GM19035 (cell line): ENCODE results near the gene HSPB7.
A peak's percentile ranks its signal among the peaks of the same experiment; 100 is the strongest.
"Not testable (repeated sequence)": the region's sequence is repeated elsewhere in the genome, so short reads cannot be mapped to it uniquely, and the experiment has no call there.

Experiments
- ATAC-seq: cut with Tn5 transposase; IDR thresholded peaks from one replicate; pipeline ENCODE4 v1.9.1; 2021; ENCODE audit not compliant: unreplicated experiment

Gene HSPB7

DNA sequence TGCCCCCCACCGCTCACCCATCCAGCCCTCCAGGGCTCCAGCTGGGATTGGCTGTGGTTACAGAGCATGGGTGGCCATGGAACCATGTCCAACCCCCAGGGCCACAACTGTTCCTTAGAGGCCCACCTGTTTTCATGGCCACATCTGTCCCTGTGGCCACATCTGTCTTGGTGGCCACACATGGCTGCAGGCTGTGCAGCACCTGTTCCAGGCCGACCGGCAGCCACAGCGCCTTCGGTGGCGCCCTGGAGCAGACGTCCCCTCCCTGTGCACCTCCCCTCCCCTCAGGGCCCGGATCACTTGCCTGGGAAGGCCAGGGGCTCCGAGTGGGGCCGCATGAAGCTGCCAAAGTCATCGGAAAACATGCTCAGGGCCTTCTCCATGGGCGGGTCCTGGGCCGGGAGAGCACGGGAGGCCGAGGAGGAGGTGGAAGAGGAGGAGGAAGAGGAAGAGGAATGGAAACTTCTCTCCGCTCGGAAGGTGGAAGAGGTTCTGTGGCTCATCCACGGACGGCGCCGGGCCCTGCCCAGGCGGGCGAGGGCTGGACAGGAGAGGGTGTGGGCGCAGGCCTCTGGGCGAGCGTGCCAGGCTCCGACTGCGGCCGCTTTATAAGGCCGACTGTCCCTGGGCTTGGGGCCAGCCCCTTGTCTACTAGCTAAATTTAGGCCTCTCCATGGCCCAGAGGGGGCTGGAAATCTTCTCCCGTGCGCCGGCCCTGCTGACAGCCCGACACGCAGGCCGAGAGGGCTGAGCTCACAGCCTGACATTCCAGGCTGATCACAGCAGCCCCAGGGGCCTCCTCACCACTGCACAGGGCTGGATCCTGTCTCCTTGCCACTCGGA lies at the start of gene HSPB7:
HSPB7 (minus strand) TSS at position 583 of the 843 bp plus-strand sequence; CDS start at position 503, 80 bp downstream.
- no peak for ATAC-seq

DNA sequence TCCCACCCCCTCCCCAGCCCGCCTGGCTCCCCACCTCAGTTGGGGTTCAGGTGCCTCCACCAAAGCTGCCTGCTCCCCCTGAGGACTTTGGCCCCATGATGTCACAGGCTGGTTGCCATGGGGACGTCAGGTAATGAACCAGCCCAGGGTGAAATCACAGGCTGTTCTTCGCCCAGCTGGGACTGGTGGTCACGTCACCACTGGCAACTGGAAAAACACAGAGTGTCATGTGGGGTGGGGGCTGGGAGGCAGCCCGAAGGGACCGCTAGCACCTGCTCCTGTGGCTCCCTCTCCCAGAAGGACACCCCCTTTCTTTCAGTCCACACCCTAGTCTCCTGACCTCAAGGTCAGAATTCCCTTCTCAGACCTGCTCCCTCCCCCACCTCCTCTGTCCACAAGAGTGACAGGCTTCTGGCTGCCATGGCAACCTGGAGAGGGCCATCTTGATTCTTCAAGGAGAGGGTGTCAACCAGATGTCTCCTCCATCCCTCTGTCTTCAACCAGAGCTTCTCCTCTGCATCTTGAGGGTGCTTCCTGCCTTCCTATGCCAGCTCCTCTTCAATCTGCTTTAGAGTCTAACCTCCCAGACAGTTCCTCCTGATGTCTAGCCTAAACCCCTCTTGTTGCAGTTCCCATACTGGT lies 49.4 kb upstream of the HSPB7 start:
- ATAC-seq: no peak

DNA sequence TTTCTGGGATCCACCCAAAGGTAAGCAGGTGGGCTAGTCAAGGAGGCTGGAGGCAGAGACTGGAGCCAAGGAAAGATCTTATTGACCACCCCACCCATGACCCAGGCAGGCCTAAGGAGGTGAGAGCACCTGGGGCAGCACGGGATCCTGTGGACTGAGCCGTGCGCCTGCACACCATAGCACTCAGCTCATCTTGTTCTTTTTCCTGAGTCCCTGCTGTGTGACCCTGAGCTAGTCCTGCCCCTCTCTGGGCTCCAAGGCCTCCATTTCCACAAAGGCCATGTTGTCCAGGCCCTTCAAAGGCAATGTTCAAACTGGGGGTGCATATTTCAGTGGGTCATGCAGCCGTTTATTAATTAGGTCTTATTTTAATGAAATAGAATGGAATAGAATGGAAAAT lies 48.4 kb upstream of the HSPB7 start:
- ATAC-seq: no peak

DNA sequence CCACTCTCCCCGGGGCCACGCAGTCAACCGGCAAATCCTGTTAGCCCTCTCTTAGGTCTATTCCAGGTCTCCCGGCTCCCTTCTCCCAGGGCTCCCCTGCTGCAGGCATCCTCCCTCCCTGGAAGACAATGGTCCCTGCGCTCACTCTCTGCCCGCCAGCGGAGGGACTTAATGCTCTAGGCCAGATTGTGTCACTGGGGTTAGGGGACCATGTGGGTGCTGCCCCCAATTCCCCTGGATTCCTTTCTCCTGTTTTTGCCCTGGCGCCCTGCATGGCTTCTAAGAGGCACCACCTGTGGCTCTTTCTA lies 47.4 kb upstream of the HSPB7 start:
- no peak for ATAC-seq

DNA sequence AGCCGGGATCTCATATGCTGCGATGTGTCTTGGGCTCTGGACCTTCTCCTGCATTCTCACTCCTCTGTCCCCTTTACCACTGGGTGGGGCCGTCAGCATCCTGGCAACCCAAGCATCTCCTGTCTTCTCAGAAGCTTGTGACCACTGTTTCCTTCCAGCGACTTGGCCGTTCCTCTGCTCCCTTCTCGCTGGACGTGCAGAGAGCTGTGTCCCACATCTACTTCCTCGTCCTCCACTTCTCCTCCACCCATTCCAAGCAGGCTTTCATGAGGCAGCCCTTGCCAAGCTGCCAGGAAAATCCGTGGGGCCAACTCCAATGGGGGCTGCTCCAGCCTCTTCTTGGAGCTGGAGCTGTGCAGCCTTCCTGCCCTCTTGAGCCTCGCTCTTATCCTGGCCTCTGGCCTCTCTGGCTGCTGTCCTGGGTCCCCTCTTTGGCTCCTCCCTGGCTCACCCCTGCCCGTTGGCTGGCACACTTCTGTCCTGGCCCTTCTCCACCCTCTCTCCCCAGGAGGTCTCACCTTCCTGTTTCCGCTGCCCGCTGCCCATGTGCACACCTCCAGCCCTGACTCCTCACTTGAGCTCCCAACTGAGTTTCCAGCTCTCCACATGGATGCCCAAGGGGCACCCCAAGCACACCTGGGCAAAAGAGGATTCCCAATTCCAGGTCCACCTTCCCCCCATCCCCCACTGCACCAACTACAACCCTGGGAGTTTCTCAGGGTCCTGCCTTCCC lies 46.9 kb upstream of the HSPB7 start:
- ATAC-seq: no peak

DNA sequence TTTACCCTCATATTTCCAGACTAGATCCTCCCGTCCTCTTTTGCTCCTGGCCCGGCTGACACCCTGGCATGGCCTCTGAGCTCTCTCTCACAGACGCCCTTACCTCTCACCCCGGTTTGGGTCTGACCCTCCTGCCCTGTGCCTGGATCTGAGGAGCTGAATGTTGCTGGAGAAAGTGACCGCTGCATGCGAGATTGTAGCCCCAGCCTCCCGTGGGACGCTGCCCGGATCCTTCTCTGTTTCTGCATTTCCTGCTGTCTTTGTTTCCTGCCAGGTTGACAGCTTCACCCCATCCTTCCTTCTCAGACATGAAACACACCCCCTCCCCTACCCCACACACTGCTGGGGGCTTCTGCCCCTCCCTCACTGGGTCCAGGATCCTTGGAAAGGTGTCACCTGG lies 46.1 kb upstream of the HSPB7 start:
- no peak for ATAC-seq

DNA sequence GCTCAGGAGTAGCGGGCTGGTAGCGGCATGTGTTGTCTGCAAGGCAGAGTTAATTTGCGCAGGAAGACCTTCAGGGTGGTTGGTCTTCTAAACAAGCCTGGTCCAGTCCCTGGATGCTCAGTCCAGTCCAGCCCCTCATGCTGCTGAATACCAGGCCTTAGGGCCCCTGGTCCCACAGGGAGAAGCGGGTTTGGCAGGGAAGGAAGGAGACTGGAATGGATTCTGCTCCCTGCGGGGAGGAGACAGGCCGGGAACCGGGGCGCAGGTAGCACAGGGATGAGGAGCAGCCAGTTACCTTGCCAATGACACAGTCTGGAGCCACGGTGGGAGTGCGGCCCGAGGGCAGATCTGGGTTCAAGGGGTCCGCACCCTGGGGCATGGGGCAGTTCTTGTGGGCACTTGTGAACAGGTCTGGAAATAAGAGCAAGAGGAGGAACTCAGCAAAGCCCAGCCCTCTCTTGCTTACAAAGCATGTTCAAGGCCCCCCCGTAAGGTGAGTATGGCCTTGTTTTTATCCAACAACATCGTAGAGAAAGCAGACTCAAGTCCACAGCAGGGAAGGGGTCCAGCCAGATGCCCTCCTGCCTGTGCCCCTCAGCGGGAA lies 45.5 kb upstream of the HSPB7 start:
- no peak for ATAC-seq

DNA sequence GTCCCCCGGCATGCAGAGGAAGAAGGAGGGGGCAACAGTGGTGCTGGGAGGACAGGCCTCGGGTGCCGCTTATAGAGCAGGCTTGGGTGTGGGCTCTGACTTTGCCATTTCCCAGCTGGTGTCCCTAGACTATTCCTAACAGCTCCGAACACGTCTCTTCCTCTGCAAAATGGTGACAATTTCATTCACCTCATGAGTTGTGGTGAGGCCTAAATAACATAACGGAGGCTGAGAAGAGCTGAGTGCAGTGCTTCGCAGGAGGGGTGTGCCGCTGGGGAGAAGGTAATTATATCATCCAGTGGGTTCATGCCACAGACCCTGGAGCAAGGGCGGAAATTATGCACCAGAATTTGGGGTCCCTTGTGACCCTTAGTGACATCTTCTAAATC lies 44.8 kb upstream of the HSPB7 start:
- not testable (repeated sequence) for ATAC-seq

DNA sequence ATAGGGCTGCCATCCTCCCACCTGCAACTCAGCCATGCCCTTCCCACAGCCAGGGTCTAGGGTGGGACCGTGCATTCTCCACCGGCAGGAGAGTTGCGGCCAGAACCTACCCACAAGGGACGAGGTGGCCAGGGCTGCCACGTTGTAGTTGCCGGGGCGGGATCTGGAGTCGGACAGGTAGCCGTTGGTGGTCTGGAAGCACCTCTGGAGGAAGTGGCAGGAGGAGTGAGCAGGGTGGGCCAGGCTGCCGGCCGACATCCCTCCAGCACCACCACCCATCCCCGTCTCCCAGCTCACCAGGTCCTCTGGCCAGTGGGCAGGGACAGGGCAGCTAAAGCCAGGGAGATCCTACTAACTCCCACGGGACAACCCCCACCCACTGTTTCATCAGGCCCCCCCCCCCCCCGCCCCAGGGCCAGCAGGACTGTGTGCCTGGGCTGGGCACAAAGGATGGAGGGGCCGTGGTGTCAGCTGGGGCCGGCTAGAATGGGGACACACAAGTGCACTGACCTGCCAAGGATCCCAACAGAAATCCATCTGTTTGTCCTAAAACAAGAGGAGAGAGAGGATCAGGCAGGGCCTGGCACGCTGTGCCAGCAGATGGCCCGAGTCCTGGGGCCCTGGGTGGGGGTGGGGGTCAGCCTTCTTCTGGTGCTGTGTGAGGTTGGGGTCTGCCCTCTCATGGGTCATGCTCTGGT lies 44.3 kb upstream of the HSPB7 start:
- not testable (repeated sequence) for ATAC-seq

DNA sequence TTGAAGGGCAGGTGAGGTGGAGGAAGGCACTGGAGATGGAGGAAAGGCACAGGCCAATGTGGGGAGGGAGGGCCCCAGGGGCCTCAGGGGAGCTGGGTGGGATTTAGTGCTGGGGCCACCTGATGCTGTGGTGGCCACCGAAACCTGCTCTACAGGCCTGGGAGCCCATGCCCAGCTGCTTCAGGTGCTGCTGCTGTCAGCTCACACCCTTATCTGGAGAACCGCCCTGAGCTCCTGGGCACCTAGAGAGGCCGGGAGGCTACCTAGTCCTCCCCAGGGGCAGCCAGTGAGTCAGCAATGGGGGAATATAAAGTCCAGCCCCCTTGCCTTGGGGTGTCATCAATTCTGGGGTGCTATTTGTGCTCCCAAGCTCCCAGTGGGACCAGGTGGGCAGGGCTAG lies 43.4 kb upstream of the HSPB7 start:
- ATAC-seq: no peak

DNA sequence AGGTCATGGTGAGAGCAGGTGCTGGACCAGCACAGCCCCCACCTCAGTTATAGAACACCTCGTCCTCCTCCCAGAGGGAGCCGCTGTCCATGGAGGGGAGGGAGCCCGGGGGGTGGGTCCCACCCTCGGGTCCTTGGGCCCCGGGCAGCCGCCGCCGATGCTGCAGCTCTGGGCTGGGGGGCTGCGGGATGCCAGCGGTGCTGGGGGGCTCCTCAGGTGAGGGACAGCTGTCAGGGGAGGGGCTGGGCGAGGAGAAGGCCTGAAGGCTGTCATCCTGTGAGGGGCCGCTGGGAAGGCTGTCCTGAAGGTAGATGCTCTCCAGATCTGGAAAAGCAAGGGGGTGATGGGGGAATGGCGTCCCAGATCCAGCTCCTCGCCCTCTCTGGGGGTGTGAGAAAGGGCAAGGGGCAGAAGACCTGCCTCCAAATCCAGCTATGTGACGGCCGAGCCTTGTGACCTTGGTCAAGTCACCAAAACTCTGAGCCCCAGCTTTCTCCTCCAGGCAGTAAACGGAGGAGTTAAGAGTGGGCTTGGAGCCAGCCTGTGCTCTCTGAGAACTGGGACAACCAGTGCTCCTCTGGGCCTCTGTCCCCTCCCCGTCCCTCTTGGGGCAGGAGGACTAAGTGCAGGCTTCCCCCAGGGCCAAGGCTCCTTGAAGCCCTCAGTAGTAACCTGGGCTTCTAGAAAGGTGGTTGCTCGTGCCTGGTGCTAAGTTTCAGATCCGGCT lies 40.7 kb upstream of the HSPB7 start:
- ATAC-seq: not testable (repeated sequence)

DNA sequence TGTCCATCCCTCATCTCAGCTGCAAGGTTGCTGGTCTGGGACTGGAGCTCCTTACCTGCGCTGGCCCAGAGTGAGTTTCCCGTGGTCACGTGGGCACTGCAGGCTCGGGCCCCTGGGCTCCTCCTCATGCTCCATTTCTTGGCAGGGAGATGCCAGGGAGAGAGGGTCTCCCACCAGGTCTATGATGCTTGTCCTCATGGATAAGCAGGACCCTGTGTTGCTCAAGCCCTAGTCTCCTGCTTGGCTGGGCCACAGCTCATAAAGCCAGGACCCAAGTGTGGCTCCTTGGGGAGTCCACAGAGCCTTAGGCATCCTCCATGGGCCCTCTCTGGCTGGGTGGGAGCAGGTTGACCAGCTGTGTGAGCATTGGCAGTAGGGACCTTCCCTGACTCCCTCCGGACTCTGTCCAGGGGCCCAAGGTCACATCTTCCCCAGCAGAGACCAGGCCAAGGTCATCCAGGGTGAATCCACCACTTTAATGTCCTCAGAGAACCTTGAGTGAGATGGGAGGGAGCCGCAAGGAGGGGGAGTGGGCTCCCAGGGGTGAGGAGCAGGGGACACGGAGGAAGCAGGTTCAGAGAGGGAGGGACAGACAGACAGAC lies 39.6 kb upstream of the HSPB7 start:
- ATAC-seq: not testable (repeated sequence)

DNA sequence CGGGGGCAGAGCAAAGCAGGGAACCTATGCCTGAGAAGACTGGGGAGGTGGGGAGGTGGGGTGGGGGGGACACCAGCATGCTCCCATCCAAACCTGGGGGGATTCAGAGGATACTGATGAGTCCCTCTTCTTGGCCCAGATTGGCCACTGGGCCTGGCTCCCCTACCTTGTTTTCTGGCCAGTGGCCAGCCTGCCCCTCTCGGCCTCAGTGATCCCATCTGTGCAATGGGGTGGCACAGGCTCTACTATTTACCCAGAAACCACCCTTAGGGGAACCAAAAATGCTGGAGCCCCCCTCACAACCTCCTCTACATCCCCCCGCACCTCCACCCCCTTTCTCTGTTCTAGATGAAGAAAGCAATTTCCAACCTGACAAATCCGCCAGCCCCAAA lies 38.7 kb upstream of the HSPB7 start:
- ATAC-seq: not testable (repeated sequence)

DNA sequence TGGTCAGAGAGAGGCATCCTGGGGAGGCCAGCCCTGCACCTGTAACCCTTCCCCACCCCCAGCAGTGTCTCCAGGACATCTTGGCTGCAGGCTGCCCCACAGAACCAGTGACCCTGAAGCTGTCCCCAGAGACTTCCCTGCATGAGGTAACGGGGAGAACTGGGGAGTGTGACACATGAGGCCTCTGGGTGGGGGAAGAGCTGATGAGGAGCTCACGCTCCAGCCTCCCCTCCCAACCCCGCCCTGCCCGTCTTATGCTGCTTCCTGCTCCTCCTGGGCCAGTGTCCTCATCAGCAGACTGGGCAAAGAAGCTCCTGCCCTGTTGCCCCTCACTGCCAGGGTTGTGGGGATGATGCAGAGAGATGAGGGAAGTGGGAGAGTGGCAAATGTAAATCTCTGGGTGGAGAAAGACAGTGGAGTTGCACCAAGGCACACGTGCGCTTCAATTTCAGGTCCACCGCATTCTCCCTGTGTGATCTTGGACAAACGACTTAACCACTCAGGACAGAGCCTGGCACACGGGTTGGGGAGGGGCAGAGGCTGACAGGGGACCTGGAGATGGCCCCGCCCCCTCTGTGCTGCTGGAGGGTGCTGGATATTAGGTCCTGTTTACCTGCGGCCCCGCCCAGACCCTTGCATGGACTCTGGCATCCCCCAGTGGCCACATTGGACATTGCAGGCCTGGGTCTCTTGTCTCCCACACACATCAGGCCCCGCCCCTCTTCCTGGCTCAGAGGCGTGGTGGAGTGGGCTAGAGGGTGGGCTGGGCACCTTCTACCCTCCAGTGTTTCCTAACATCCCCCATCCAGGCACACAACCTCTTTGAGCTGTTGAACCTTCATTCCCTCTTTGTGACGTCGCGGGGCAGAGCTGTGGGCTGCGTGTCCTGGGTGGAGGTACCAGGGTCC lies 38.0 kb upstream of the HSPB7 start:
- peak; percentile 66 for ATAC-seq

DNA sequence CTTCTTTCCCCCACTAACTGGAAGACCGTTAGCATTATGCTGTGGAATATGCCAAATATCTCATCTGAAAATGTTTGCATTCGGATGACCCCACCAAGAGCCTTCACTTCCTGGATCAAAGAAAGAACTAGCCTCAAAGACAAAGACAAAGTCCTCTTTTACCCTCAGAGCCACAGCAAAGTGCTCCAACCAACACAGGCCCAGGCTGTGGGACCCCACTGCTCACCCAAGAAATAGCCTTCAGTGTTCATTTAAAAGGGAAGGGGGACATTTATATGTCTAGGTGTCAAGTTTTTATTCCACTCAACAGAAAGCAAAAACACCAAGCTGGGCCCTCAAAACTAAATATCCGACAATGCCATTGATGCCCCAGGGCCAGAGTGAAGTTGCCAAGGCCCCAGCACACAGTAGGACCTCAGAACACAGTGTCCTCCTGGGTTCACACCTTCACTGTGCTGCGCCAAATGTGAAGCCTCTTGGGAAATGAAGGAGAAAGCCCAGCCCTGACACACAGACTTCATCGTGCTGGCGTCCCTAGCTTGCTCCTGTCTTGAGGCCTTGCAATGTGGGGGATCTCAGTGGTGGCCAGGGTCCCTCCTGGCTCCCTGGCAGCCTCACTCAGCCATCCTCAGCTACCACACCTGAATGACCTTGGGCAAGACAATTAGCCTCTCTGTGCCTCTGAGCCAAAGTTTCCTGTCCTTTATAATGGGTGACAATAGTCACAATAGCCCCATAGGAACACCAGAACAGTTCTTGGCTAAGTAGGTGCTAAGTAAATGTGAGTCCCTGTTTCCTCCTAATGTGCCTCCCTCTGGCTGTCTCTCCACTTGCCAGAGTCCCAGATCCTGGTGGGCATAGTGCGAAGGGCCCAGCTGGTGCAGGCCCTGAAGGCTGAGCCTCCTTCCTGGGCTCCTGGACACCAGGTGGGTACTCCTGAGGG lies 37.0 kb upstream of the HSPB7 start:
- ATAC-seq: no peak

DNA sequence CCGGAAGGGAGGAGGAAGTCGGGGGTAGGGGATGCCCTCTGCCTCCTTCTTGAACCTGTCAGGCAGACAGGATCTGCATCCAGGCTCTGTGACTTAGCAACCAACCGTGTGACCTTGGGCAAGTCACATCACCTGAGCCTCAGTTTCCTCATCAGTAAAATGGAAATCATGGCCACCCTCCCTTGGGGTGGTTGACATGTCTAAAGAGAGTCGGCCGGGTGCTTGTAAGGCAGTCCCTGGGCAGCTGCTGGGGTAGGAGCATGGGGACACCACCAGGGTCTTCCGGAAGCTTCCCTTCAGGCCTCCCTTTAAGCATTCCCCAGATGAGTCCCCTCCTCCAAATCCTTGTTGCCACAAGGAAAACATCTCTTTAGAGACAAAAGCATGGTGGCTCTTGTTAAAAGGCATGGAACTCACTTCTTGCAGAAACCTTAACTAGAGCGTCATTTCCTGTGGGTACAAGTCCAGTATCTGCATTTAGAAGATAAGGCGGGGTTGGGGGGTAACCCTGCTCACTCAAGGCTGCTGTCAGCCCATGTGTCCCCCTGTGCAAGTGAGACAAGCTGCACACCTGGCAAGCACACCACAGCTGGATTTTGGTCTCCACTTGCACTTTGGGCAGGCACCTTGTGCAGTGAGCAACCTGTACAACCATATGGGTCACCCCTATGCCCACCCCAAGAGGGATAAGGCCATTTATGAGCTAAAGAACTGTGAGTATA lies 36.1 kb upstream of the HSPB7 start:
- ATAC-seq: no peak

DNA sequence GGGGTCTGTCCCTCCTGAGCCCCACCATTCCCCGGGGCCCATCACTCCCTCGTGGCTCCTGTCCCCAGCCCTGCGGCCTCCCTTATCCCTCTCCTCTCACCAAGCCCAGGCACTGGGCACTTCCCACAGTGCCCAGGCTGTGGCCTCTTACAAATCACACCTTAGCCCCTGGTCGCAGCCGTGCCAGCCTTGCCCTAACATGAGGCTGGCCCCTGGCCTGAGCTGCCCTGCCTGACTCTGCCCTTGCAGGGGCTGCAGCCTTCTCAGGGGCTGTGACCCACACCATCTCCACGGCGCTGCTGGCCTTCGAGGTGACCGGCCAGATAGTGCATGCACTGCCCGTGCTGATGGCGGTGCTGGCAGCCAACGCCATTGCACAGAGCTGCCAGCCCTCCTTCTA lies 34.1 kb upstream of the HSPB7 start:
- not testable (repeated sequence) for ATAC-seq
